Suprapubic skin (tissue), 4 donors: ENCODE measurements around the gene TMCC1.

ENCODE experiments used
- CTCF ChIP-seq, 2 donors: fragments of 200-600 bp in 1 of 2; fragments of 450-650 bp in 1 of 2; sonication (generic) in 1 of 2; IDR thresholded peaks; one replicate each; pipeline ENCODE4 v1.5.1; 2016 to 2019; ENCODE audit warnings: antibody characterized with exemption in 2 of 2, mild to moderate bottlenecking in 1 of 2, moderate library complexity in 1 of 2
- EP300 ChIP-seq: sonication (generic); formaldehyde crosslinking; IDR thresholded peaks from one replicate; pipeline ENCODE4 v1.6.1; 2017; ENCODE audit warnings: antibody characterized with exemption
- POLR2AphosphoS5 ChIP-seq, 3 donors: sonication (generic); formaldehyde crosslinking; IDR thresholded peaks; one replicate each; pipeline ENCODE4 v1.6.1; 2017; ENCODE audit warnings: antibody characterized with exemption in 3 of 3

DNA sequence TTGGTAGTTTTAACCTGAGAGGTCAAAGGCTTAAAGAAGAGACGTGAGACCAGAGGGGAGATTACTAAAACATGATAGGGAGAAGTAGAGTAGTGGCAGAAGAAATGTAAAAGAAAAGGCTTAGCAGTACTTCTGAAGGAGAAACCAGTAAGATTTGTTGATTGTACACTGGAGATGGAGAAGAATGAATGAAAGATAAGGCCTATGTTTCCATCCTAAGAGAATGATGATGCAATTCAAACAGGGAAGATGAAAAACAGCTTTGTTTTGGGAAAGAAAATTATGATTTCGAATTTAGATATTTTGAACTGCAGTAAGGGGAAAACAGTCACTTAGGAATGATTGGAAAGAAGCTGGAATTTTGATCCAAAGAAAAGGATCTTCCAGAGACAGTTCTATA lies 189.6 kb downstream of the TMCC1 start:
- TF ChIP-seq CTCF (IDR thresholded peaks at IDR 0.05) (no peak), EP300 (no peak), POLR2AphosphoS5 (IDR thresholded peaks at IDR 0.05) (no peak)
